Trophoblast cell (in vitro differentiated cells and primary cell): Measurements from ENCODE around the gene PDCD7.
"Not testable (repeated sequence)": the region's sequence is repeated elsewhere in the genome, so short reads cannot be mapped to it uniquely, and the experiment has no call there.

ENCODE experiments used
- DNase-seq, 2 donors: peaks; one replicate each; pipeline ENCODE4 v3.0.0-alpha.2; 2016
- H2AFZ ChIP-seq: 2 replicates; pipeline ENCODE4 v1.6.1; 2013; ENCODE audit warnings: low read length, moderate library complexity, mild to moderate bottlenecking; ENCODE audit not compliant: insufficient read depth, poor library complexity
- H2AK5ac ChIP-seq: 2 replicates; pipeline ENCODE4 v1.6.1; 2013; ENCODE audit warnings: mild to moderate bottlenecking, low read length
- H2BK120ac ChIP-seq: 2 replicates; pipeline ENCODE4 v1.6.1; 2013; ENCODE audit warnings: low read length, mild to moderate bottlenecking, moderate library complexity; ENCODE audit not compliant: insufficient read depth, poor library complexity
- H2BK12ac ChIP-seq: 2 replicates; pipeline ENCODE4 v1.6.1; 2013; ENCODE audit warnings: mild to moderate bottlenecking, low read length, moderate library complexity
- H2BK5ac ChIP-seq: 2 replicates; pipeline ENCODE4 v1.6.1; 2013; ENCODE audit warnings: low read length, low read depth, moderate library complexity, mild to moderate bottlenecking; ENCODE audit not compliant: poor library complexity
- H3K14ac ChIP-seq: 2 replicates; pipeline ENCODE4 v1.6.1; 2013; ENCODE audit warnings: mild to moderate bottlenecking, low read length
- H3K18ac ChIP-seq: 2 replicates; pipeline ENCODE4 v1.6.1; 2013; ENCODE audit warnings: mild to moderate bottlenecking, low read length
- H3K23ac ChIP-seq: 2 replicates; pipeline ENCODE4 v1.6.1; 2013; ENCODE audit warnings: low read length
- H3K27ac ChIP-seq: 2 replicates; pipeline ENCODE4 v1.5.1; 2013; ENCODE audit warnings: low read depth, mild to moderate bottlenecking, inconsistent platforms, low read length, moderate library complexity
- H3K27me3 ChIP-seq: 2 replicates; pipeline ENCODE4 v1.6.1; 2013; ENCODE audit warnings: inconsistent platforms, mild to moderate bottlenecking, low read length, moderate library complexity; ENCODE audit not compliant: insufficient read depth
- H3K36me3 ChIP-seq, 2 experiments: 1 replicate in 1 of 2; 2 replicates in 1 of 2; pipeline ENCODE4 v1.6.1; 2013; ENCODE audit warnings: low read length in 2 of 2, mild to moderate bottlenecking in 2 of 2, moderate library complexity in 1 of 2; ENCODE audit not compliant: insufficient read depth in 2 of 2, control insufficient read depth in 1 of 2
- H3K4ac ChIP-seq: 2 replicates; pipeline ENCODE4 v1.6.1; 2013; ENCODE audit warnings: low read depth, mild to moderate bottlenecking, low read length, moderate library complexity
- H3K4me1 ChIP-seq, 2 experiments: 1 replicate in 1 of 2; 2 replicates in 1 of 2; pipeline ENCODE4 v1.6.1; 2013; ENCODE audit warnings: low read length in 2 of 2, mild to moderate bottlenecking in 2 of 2, moderate library complexity in 1 of 2; ENCODE audit not compliant: insufficient read depth in 2 of 2, control insufficient read depth in 1 of 2
- H3K4me2 ChIP-seq: 2 replicates; pipeline ENCODE4 v1.6.1; 2013; ENCODE audit warnings: inconsistent platforms, mild to moderate bottlenecking, low read length, moderate library complexity
- H3K4me3 ChIP-seq: 2 replicates; pipeline ENCODE4 v1.5.1; 2013; ENCODE audit warnings: mild to moderate bottlenecking, low read depth, low read length, inconsistent platforms
- H3K79me1 ChIP-seq: one replicate; pipeline ENCODE4 v1.6.1; 2013; ENCODE audit warnings: low read length
- H3K79me2 ChIP-seq: 2 replicates; pipeline ENCODE4 v1.6.1; 2013; ENCODE audit warnings: low read length, mild to moderate bottlenecking; ENCODE audit not compliant: control insufficient read depth, insufficient read depth, poor library complexity
- H3K9ac ChIP-seq: 2 replicates; pipeline ENCODE4 v1.6.1; 2013; ENCODE audit warnings: mild to moderate bottlenecking, low read length
- H3K9me3 ChIP-seq: 2 replicates; pipeline ENCODE4 v1.6.1; 2013; ENCODE audit warnings: low read depth, mild to moderate bottlenecking, control low read depth, inconsistent platforms, low read length; ENCODE audit not compliant: insufficient read depth
- H4K12ac ChIP-seq: 2 replicates; pipeline ENCODE4 v1.6.1; 2013; ENCODE audit warnings: low read depth, mild to moderate bottlenecking, low read length, moderate library complexity
- H4K8ac ChIP-seq: 2 replicates; pipeline ENCODE4 v1.6.1; 2013; ENCODE audit warnings: low read depth, mild to moderate bottlenecking, low read length, moderate library complexity
- H4K91ac ChIP-seq: one replicate; pipeline ENCODE4 v1.6.1; 2013; ENCODE audit warnings: low read depth, mild to moderate bottlenecking, low read length, moderate library complexity
- WGBS: extraction: QIAGEN DNeasy Blood & Tissue Kit; methylation state at CpG from one replicate; pipeline ENCODE4 v1.1.7; 2013; ENCODE audit warnings: missing lambda C conversion rate; ENCODE audit not compliant: insufficient read length, insufficient coverage; ENCODE audit errors: extremely low coverage; 5-methylcytosine and 5-hydroxymethylcytosine counted together

The PDCD7 gene

DNA sequence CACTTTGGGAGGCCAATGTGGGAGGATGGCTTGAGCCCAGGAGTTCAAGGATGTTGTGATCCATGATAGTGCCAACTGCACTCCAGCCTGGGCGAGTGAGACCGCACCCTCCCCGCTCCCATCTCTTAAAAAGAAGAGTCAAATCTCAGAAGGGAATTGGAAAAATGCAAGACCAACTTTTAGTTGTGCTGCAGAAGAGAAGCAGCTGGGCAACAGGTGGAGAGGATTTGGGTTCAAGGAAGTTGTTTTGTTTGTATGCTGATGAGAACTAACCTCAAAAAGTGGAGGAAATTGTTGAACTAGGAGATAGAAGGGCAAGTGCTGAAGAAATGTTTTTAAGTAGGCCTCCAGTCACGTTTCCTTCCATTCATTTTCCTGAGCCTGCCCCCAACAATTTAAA lies 12.8 kb upstream of the PDCD7 start:
- Histone ChIP-seq H3K23ac (no peak overlapping the region), H3K36me3 (peaks cover 5 to 7% of the 10 kb centered on the region in 2 experiments), H3K79me1 (no peaks in the 10 kb centered on the region), H3K4ac (no peak overlapping the region), H2BK12ac (no peak overlapping the region), H2AK5ac (no peak overlapping the region), H3K27ac (no peak overlapping the region), H3K4me3 (no peak overlapping the region), H3K9me3 (no peaks in the 10 kb centered on the region), H3K27me3 (no peaks in the 10 kb centered on the region), H2AFZ (no peak overlapping the region), H4K12ac (no peak overlapping the region), H3K4me2 (no peak overlapping the region), H2BK120ac (no peak overlapping the region), H3K4me1 (no peaks in the 10 kb centered on the region), H3K9ac (no peak overlapping the region), H3K14ac (no peak overlapping the region), H3K79me2 (no peaks in the 10 kb centered on the region), H2BK5ac (no peak overlapping the region), H4K91ac (no peak overlapping the region), H3K18ac (no peak overlapping the region), H4K8ac (no peak overlapping the region)
- no CpG with 5 or more reads among the region's 4 CpGs for WGBS
- DNase-seq: no peak

DNA sequence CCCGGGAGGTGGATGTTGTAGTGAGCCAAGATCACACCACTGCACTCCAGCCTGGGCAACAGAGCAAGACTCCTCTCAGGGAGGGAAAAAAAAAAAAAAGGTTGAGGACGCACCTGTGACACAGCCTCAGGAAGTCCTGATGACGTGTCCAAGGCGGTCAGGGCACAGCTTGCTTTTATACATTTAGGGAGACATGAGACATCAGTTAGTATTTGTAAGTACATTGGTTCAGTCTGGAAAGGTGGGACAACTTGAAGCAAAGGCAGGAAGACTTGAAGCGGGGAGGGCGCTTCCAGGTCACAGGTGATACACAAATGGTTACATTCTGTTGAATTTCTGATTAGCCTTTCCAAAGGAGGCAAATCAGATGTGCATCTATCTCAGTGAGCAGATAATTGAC lies 5.0 kb upstream of the PDCD7 start:
- not testable (repeated sequence) for H3K27ac ChIP-seq, H4K91ac ChIP-seq, H3K36me3 ChIP-seq, H3K79me1 ChIP-seq, H2BK120ac ChIP-seq, H3K9ac ChIP-seq, H4K12ac ChIP-seq, H2AK5ac ChIP-seq, H3K79me2 ChIP-seq, H3K4me3 ChIP-seq, H4K8ac ChIP-seq, H3K18ac ChIP-seq, H3K14ac ChIP-seq, H2AFZ ChIP-seq, H3K4me1 ChIP-seq, H3K4ac ChIP-seq, H3K9me3 ChIP-seq, H2BK12ac ChIP-seq, H3K4me2 ChIP-seq, DNase-seq, H2BK5ac ChIP-seq, H3K23ac ChIP-seq, H3K27me3 ChIP-seq
- WGBS: no CpG with 5 or more reads among the region's 6 CpGs

DNA sequence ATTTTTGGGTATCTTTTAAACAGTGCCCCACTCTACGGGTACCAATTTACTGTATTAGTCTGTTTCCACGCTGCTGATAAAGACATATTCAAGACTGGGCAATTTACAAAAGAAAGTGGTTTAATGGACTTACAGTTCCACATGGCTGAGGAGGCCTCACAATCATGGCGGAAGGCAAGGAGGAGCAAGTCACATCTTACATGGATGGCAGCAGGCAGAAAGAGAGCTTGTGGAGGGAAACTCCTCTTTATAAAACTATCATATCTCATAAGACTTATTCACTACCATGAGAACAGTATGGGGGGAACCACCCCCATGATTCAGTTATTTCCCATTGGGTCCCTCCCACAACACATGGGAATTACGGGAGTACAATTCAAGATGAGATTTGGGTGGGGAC lies 4.3 kb upstream of the PDCD7 start:
- not testable (repeated sequence) for H3K9me3 ChIP-seq, H3K79me1 ChIP-seq, H4K8ac ChIP-seq, H3K27me3 ChIP-seq, H2AK5ac ChIP-seq, H3K4ac ChIP-seq, H3K4me3 ChIP-seq, H2AFZ ChIP-seq, H3K27ac ChIP-seq, H3K4me2 ChIP-seq, H3K23ac ChIP-seq, DNase-seq, H3K4me1 ChIP-seq, H2BK12ac ChIP-seq, H3K9ac ChIP-seq, H4K91ac ChIP-seq, H3K36me3 ChIP-seq, H2BK120ac ChIP-seq, H4K12ac ChIP-seq, H3K79me2 ChIP-seq, H3K14ac ChIP-seq, H2BK5ac ChIP-seq, H3K18ac ChIP-seq
- no CpG with 5 or more reads among the region's 4 CpGs for WGBS

DNA sequence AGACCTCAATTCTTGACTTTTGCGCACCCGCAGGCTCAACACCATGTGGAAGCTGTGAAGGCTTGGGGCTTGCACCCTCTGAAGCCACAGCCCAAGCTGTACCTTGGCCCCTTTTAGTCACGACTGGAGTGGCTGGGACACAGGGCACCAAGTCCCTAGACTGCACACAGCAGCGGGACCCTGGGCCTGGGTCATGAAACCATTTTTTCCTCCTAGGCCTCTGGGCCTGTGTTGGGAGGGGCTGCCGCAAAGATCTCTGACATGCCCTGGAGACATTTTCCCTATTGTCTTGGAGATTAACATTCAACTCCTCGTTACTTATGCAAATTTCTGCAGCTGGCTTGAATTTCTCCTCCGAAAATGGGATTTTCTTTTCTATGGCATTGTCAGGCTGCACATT lies 3.5 kb upstream of the PDCD7 start:
- H3K4ac ChIP-seq, H3K79me2 ChIP-seq, H2BK5ac ChIP-seq, H3K9ac ChIP-seq, H3K4me1 ChIP-seq, H3K23ac ChIP-seq, H3K14ac ChIP-seq, H2AK5ac ChIP-seq, H3K4me3 ChIP-seq, H2BK12ac ChIP-seq, H4K91ac ChIP-seq, H3K18ac ChIP-seq, H2AFZ ChIP-seq, H3K36me3 ChIP-seq, H3K79me1 ChIP-seq, H3K4me2 ChIP-seq, H4K8ac ChIP-seq, H4K12ac ChIP-seq, H2BK120ac ChIP-seq, H3K27ac ChIP-seq, H3K9me3 ChIP-seq, DNase-seq, H3K27me3 ChIP-seq: not testable (repeated sequence)
- no CpG with 5 or more reads among the region's 7 CpGs for WGBS
